Panc1 (cell line): Measurements from ENCODE around the gene SOD1. TPM values are rescaled to one million over a fixed set of nuclear protein-coding genes. Genes with fewer than 3 reads are reported as not detected.

Source experiments
- ATAC-seq: fragments of 200-7000 bp; cut with Tn5 transposase; 2 replicates; pipeline ENCODE4 v1.9.1; 2020; ENCODE audit warnings: mild to moderate bottlenecking, moderate library complexity
- BruUV-seq: library from RNA; stranded (reverse); fragments of 400-500 nt; replicated peaks from 2 replicates; lab custom pipeline; 2021; lab: Mats Ljungman, UMichigan
- CTCF ChIA-PET: fragments of 300-600 bp; sonication (Branson Sonifier 250); formaldehyde crosslinking; loops from one replicate; lab custom pipeline; 2022; ENCODE audit warnings: antibody characterized with exemption; lab: Charles Lee
- POLR2A ChIA-PET: fragments of 300-600 bp; sonication (Branson Sonifier 250); formaldehyde crosslinking; loops from one replicate; lab custom pipeline; 2022; ENCODE audit warnings: antibody characterized with exemption; lab: Charles Lee
- DNase-seq: peaks from one replicate; pipeline ENCODE4 v3.0.0-alpha.2; 2010; ENCODE audit warnings: low read depth, low spot score
- H3K27ac ChIP-seq: 2 replicates; pipeline ENCODE4 v1.5.1; 2011; ENCODE audit warnings: mild to moderate bottlenecking, low read length, inconsistent platforms
- H3K27me3 ChIP-seq: fragments of 200-500 bp; sonication (Bioruptor generic); 2 replicates; pipeline ENCODE4 v1.6.0; 2014; ENCODE audit warnings: low read length, inconsistent platforms; ENCODE audit not compliant: control insufficient read depth, insufficient read depth
- H3K36me3 ChIP-seq: fragments of 200-500 bp; sonication (Bioruptor generic); 2 replicates; pipeline ENCODE4 v1.5.1; 2014; ENCODE audit warnings: inconsistent platforms, mild to moderate bottlenecking, low read length, moderate library complexity; ENCODE audit not compliant: control insufficient read depth, insufficient read depth
- H3K4me1 ChIP-seq: 2 replicates; pipeline ENCODE4 v1.5.1; 2011; ENCODE audit warnings: inconsistent platforms, mild to moderate bottlenecking, low read length, moderate library complexity; ENCODE audit not compliant: control insufficient read depth, insufficient read depth
- H3K4me3 ChIP-seq, 2 experiments: 2 replicates each; pipeline ENCODE4 v1.5.1; 2011 to 2012; ENCODE audit warnings: low read depth in 2 of 2, low read length in 2 of 2, mild to moderate bottlenecking in 2 of 2, inconsistent platforms in 1 of 2, moderate library complexity in 1 of 2
- H3K9me3 ChIP-seq: fragments of 200-500 bp; sonication (Bioruptor generic); 2 replicates; pipeline ENCODE4 v1.5.1; 2014; ENCODE audit warnings: low read depth, mild to moderate bottlenecking, inconsistent platforms, low read length, moderate library complexity; ENCODE audit not compliant: control insufficient read depth, insufficient read depth
- CTCF ChIP-seq: fragments of 450-650 bp; IDR thresholded peaks from 2 replicates; pipeline ENCODE4 v1.5.1; 2017; ENCODE audit warnings: mild to moderate bottlenecking
- POLR2AphosphoS5 ChIP-seq: IDR thresholded peaks from 2 replicates; pipeline ENCODE4 v1.6.1; 2012; ENCODE audit warnings: mild to moderate bottlenecking, low read depth, low read length, moderate library complexity
- REST ChIP-seq, 2 experiments: IDR thresholded peaks; 2 replicates each; pipeline ENCODE4 v1.6.1; 2011 to 2012; ENCODE audit warnings: low read depth in 2 of 2, control low read depth in 1 of 2, low read length in 1 of 2, mild to moderate bottlenecking in 1 of 2, moderate library complexity in 1 of 2; ENCODE audit not compliant: insufficient read depth in 1 of 2
- SIN3A ChIP-seq: IDR thresholded peaks from 2 replicates; pipeline ENCODE4 v1.6.1; 2012; ENCODE audit warnings: low read depth, mild to moderate bottlenecking, low read length, moderate library complexity, borderline replicate concordance; ENCODE audit not compliant: insufficient read depth
- TCF7L2 ChIP-seq: IDR thresholded peaks from 2 replicates; pipeline ENCODE4 v1.6.1; 2011; ENCODE audit warnings: mild to moderate bottlenecking, low read depth, low read length, inconsistent platforms
- in situ Hi-C: cut with HindIII; loops from 2 replicates; pipeline ENCODE4 v1.10.0; 2016; ENCODE audit warnings: low sequenced_read_pairs, low pct_unique_long_range_greater_than_20kb
- intact Hi-C: fragments of 100-400 bp; cut with micrococcal nuclease; formaldehyde crosslinking; loops from one replicate; pipeline ENCODE4 v1.10.0; 2022; ENCODE audit not compliant: unreplicated experiment
- total RNA-seq: library from RNA; stranded (reverse); gene quantifications from one replicate; pipeline ENCODE4 v1.2.1, GENCODE V29; 2021; ENCODE audit not compliant: unreplicated experiment

SOD1 gene
- total RNA-seq, 1 experiment from 2014 or later: 221 TPM

DNA sequence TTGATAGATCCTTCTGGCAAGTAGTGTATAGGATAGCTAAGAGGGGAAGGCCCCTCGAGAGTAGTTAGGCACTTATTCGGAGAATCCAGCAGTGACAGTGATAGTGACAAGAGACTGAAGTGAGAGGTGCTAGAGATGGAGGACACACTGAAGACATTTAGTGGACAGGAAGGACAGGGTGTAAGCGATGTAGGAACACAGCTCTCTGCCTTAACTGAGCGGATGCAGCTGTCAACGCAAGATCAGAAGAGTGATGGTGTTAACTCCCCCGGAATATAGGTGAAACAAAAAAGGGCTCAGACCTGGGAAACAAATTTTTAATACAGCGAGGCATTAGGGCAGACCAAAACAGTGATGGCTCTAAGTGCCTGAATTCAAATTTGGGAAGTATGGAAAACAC is 15.8 kb downstream of the SOD1 start:
- no peak for TF ChIP-seq CTCF
- no peak for TF ChIP-seq REST (IDR thresholded peaks at IDR 0.05; ENCODE audit: insufficient read depth in 1 of 2, low read depth in 2 of 2, low read length in 1 of 2)
- TF ChIP-seq POLR2AphosphoS5: no peak
- TF ChIP-seq TCF7L2: no peak
- TF ChIP-seq SIN3A: no peak
- no peaks in the 10 kb centered on the region for H3K27me3 ChIP-seq
- ChIA-PET CTCF (no interaction called here), POLR2A (no interaction called here)
- no peak overlapping the region for H3K4me3 ChIP-seq
- DNase-seq (no peak), ATAC-seq (no peak)
- no TSS peak for BruUV-seq
- in situ Hi-C loops: no loop called here
- H3K4me1 ChIP-seq: no peaks in the 10 kb centered on the region
- no peaks in the 10 kb centered on the region for H3K9me3 ChIP-seq
- intact Hi-C loops: no loop called here
- H3K36me3 ChIP-seq: peaks cover 6% of the 10 kb centered on the region
- H3K27ac ChIP-seq: no peak overlapping the region

GRCh38 chr21:31675960-31676359 is 16.5 kb downstream of the SOD1 start:
- Histone ChIP-seq H3K27me3 (no peaks in the 10 kb centered on the region), H3K27ac (no peak overlapping the region), H3K4me1 (no peaks in the 10 kb centered on the region), H3K36me3 (no peaks in the 10 kb centered on the region; the same call in 1 of the 2 replicates), H3K9me3 (no peaks in the 10 kb centered on the region), H3K4me3 (no peak overlapping the region)
- in situ Hi-C loops: no loop called here
- ChIA-PET CTCF (no interaction called here), POLR2A (no interaction called here)
- TF ChIP-seq SIN3A (no peak), TCF7L2 (no peak), CTCF (no peak), POLR2AphosphoS5 (no peak), REST (IDR thresholded peaks at IDR 0.05; ENCODE audit: insufficient read depth in 1 of 2, low read depth in 2 of 2, low read length in 1 of 2) (no peak)
- DNase-seq (no peak), ATAC-seq (no peak)
- intact Hi-C loops: no loop called here
- no TSS peak for BruUV-seq
